GM20000 (cell line): ENCODE measurements around the gene SLC19A2.

Experiments used
- DNase-seq: peaks from one replicate; pipeline ENCODE4 v3.0.0; 2012; ENCODE audit warnings: low spot score
- CTCF ChIP-seq: IDR thresholded peaks from 2 replicates; pipeline ENCODE4 v1.5.1; 2012; ENCODE audit warnings: mild to moderate bottlenecking, control low read depth; ENCODE audit errors: extremely low read depth, missing control alignments

Gene SLC19A2

DNA sequence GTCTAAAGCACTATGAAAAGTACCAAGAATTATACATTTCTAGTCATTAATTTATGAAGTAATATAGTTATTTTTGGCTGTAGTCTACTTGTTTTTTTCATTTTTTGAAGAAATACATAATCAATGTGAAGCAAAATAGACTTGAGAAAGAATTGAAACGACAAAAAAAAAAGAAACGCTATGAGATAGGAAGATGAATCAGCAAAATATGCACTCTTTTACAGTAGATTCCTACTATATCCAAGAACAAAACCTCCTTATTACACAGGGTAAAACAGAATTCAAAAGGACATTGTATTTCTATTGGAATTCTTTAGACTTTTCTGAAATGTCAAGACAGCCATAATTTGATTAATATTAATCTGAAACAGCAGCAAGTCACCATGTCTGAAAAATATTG lies 32.8 kb downstream of the SLC19A2 start:
- TF ChIP-seq CTCF = no peak
- no peak for DNase-seq

- no peak for DNase-seq
- no peak for TF ChIP-seq CTCF
Measured at GRCh38 chr1:169451218-169451824, 34.4 kb downstream of the SLC19A2 start.

GRCh38 chr1:169443923-169444322 lies 41.8 kb downstream of the SLC19A2 start:
- DNase-seq = no peak
- no peak for TF ChIP-seq CTCF

GRCh38 chr1:169427081-169427641 lies 58.6 kb downstream of the SLC19A2 start, which contains the start of gene CCDC181:
CCDC181 (minus strand) TSS chr1:169427474; CDS start chr1:169424927, 2,547 bp downstream.
- peak; percentile 63 for DNase-seq

GRCh38 chr1:169426174-169426705 lies 59.5 kb downstream of the SLC19A2 start:
- no peak for DNase-seq
- TF ChIP-seq CTCF = no peak

More at GRCh38 chr1:169427081-169427641, 58.6 kb downstream of the SLC19A2 start, which contains the start of gene CCDC181:
- no peak for TF ChIP-seq CTCF

DNA sequence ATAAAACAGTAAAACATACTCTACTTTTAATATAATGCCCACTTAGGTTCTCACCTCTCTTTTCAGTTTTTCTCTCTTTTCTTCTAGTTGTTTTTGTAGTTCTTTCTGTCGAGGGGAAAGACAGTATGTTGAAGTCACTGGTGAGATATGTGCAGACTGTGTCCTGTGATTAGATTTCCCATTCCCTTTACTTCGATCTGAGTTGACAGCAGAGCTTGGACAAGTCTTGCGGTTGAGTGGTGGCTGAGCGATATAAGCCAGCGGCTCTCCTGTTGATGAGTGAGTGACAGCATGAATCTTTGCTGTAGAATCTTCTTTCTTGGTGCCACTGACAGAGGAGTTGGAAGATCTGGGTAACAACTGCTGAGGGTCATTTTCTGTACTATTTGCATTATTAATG lies 64.4 kb downstream of the SLC19A2 start:
- TF ChIP-seq CTCF = no peak
- no peak for DNase-seq

DNA sequence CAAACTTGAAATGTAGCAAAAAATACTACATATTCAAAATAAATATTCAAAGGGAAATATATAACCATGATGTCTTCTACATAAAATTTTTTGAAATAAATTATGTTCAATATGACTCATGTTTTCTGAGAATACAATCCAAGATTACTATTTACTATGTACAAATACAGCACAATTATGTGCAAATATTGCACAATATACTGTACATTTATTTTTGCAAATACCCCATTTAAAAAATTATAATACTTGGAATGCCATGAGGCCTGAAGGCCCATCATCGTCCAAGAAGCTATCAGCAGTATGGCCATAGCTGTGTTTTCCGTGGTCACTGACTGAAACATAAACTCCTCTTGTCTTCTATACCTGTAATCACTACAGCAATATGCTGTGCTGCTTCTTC lies 70.8 kb downstream of the SLC19A2 start:
- no peak for TF ChIP-seq CTCF
- DNase-seq = no peak
